NCI-H1417 (cell line): ENCODE results near the gene SERPINB1.

ENCODE experiments used
- DNase-seq, 3 experiments: peaks; one replicate each; lab custom pipeline; 2025; lab: John Stamatoyannopoulos, UW

SERPINB1 gene

GRCh38 chr6:2850538-2851113 lies 9.0 kb upstream of the SERPINB1 start:
- DNase-seq = no peak

DNA sequence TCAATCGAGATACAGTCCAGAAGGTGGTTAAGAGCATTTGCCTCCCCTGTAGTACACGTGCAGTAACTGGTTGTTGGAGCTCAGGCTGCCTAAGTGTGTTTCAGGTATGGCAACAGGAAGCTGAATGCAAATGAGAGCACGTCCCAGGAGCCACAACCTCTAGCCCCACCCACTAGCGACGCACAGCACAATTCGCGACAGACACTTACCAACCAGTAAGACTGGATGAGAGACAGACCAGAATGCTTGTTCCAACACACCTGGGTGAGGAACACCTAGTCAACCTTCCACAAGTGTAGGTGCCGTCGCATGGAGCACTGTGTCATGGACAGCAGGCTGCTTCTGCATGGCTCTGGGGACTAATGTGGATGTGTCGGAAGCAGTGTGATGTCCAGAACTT lies 7.2 kb upstream of the SERPINB1 start:
- peak in 1 of 3 experiments; percentile 40 for DNase-seq

- DNase-seq = no peak
Observed at GRCh38 chr6:2845880-2846208, 4.2 kb upstream of the SERPINB1 start.

DNA sequence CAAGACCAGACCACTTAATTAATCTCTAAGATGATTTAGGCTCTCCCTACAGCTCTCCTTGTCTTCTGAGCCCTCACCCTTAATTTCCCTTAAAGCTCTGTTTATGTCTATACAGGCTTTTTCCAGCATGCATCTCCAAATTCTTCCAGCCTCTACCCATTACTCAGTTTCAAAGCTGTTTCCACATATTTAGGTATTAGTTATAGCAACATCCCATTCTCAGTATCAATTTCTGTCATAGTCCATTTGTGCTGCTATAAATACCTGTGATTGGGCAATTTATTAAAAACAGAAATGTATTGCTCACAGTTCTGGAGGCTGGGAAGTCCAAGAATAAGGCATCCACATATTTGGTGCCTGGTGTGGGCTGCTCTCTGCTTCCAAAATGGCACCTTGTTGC lies 2.3 kb upstream of the SERPINB1 start:
- DNase-seq = no peak

- no peak for DNase-seq
Observed at GRCh38 chr6:2843138-2843740, 1.6 kb upstream of the SERPINB1 start.

GRCh38 chr6:2842139-2842552 lies 483 bp upstream of the SERPINB1 start:
- DNase-seq = no peak

DNA sequence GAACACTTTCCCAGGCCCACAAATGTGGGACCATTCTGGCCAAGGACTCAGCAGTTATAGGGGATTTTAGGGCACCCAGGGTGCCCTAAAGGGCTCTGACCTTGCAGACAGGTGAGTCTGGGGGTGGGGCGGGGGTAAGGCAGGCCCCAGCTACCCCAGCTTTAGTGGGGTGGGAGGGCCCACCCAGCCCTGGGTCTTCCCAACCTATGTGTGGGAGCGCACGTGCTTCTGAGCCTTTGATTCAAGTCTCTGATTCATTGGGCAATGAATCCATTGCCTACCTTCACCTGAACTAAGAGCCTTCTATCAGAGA lies 958 bp downstream of the SERPINB1 start:
- DNase-seq = no peak

- DNase-seq = peak in 1 of 3 experiments; percentile 3
Observed at GRCh38 chr6:2839982-2840748, 1.5 kb downstream of the SERPINB1 start.

- DNase-seq = peak in 2 of 3 experiments; percentile 11 to 17
Observed at GRCh38 chr6:2839195-2839981, 2.3 kb downstream of the SERPINB1 start.

- DNase-seq = no peak
Observed at GRCh38 chr6:2838251-2838650, 3.4 kb downstream of the SERPINB1 start.

DNA sequence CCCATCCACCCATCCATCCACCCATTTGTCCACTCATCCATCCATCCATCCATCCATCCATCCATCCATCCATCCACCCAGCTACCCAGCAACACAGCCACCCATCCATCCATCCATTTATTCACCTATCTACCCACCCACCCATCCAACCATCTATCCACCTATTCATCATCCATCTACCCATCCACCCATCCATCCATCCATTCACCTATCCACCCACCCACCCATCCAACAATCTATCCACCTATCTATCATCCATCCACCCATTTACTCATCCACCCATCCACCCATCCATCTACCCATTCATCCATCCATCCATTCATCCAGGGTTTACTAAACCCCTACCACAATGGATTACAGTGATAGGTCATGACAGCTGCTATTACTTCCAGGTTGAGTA lies 7.4 kb downstream of the SERPINB1 start:
- DNase-seq = no peak

GRCh38 chr6:2831392-2831791 lies 10.3 kb downstream of the SERPINB1 start:
- DNase-seq = no peak

DNA sequence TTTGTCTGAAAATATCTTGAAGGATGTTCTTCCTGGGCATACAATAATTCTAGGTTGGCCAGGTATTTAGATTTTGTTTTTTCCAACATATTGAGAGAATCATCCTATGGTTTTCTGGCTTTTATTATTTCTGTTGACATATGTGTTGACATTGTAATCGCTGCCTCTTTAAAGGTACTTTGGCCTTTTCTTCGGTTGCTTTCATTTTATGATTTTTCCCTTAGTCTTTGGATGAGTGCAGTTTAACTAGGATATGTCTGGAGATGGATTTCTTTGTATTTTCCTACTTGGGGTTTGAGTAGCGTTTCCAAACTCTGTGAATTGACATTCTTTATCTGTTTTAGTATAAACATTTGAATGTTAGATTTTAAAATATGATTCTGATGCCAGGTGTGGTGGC lies 11.5 kb downstream of the SERPINB1 start:
- no peak for DNase-seq

- DNase-seq = no peak
Observed at GRCh38 chr6:2829253-2829652, 12.4 kb downstream of the SERPINB1 start.

GRCh38 chr6:2828629-2829028 lies 13.0 kb downstream of the SERPINB1 start:
- DNase-seq = no peak

DNA sequence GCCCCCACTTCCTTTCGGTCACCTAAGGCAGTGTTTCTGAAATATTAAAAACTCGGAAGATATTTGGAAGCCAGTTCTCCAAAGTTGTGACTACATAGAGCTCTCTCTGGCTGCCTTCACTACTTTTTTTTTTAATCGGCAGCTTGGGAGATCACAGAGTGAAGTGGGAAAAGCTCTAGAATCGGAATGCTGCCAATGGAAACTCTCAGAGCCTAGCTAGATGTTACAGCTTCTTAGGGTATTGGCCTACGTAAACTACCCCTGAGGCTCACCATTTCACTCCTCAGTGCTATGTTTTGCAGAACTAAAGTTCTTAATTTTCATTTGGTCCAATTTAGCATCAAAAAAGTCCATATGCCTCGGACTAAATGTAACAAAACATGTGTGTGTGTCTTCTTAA lies 14.5 kb downstream of the SERPINB1 start:
- no peak for DNase-seq

DNA sequence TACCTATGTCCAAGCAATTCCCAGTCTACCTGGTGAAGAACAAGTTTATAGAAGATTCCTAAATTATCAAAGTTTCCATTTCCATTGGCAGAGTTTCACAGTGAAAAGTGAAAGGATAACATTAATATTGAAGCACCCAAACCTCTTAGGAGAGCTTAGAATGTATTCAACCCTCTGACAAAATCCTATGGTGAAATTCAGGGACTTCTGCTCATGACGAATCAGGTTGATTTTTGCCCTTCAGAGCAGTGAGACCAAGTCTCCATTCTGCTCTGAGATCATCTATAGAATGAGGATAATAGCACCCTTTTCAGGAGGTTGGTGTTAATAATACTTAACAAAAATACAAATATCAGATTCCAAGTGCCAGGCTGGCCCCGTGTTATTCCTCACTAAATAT lies 15.5 kb downstream of the SERPINB1 start:
- DNase-seq = no peak

DNA sequence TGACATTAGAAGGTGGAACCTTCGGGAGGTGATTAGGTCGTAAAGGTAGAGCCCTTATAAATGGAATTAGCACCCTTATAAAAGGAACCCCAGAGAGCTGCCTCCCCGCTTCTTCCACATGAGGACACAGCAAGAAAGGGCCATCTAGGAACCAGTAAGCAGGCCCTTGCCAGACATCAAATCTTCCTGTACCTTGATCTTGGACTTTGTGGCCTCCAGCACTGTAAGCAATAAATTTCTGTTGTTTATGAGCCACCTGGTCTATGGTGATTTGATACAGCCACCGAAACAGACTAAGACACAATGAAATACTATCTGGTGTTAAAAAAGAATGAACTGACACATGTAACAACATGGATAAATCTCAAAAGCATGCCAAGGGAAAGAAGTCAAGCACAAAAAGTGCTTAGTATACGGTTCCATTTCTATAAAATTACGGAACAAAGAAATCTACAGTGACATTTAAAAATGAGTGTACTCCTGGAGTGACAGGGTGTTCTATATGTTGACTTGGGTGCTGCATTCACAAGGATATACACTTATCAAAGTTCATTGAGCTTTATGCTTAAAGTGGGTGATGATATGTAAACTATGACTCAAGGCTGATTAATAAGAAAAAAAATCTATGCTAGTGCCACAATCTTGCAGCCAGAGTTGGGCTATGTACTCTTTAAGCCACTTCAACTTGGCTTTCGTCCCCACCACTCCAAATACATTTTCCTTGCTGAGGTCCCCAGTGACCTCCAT lies 18.4 kb downstream of the SERPINB1 start:
- no peak for DNase-seq

DNA sequence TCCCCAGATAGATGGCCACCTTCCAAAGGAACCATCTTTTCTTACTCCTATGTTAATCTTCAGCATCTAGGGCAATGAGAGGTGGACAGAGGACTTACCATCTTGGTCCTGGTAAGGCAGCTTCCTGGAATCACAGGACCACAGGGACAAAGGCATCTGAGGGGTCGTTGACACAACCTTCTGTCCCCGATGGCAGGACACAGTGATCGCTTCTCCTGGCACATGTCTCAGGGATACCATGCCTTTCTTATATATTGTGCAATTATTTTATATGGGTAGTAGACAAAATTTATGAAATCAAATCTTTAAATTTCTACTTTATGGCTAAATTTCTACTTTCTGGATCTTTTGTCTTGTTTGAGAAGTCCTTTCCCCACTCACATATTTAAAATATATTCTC lies 20.1 kb downstream of the SERPINB1 start:
- no peak for DNase-seq

DNA sequence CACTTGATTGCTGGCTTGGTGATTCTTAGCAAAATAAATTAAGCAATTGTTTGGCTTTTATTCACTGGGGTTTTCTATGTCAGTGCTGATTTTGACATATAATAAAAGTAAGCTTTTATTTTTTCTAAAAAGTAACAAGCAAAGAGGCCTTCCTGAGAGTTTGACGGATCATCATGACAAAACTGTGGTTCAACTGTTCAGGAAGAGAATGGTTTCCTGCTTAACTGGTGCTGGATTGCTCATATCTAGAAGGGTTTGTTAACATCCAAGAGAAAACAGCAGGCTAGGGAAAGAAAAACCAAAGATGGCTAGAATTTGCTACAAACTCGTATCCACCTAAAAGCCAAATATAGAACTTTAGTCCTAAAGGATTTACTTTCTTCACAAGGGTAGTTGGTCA lies 21.2 kb downstream of the SERPINB1 start:
- no peak for DNase-seq

DNA sequence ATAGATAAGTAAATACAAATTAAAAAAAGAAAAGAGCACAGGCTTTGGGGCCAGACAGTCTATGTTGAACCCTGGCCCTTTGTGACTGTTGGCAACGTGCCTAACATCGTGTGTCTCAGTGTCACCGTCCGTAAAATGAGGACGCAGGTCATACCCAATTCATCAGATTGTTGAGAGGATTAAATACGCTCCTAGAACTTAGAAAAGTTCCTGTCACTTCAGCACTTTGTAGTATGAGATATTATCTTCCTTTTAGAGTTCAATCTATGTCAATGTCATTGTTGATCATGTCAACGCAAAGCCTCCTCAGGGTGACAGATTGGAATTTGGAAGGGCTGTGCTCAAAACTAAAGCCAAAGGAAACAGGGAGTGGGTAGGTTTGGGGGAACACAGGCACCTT lies 21.7 kb downstream of the SERPINB1 start:
- DNase-seq = no peak

DNA sequence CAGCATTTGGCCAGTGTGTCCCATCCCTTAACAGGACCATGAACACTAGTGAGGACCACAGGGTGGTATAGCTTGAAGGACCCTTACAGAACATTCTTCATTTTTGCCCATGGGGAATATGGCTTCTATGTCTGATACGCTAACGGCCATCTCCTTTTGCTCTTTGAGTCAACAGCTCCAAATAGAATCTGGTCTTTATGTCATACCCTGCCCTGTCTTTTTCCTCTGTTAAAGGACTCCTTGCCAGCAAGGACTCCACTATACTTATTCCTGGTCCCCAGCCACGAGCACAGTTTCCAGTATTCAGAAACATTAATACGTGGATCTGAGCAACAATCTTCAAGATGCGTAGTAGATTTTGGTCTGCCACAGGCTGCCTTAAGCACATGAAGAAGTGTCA lies 22.5 kb downstream of the SERPINB1 start:
- no peak for DNase-seq
